Measurements from ENCODE around the gene TBXA2R.
"Not testable (repeated sequence)": the region's sequence is repeated elsewhere in the genome, so short reads cannot be mapped to it uniquely, and the experiment has no call there.

TBXA2R gene

GRCh38 chr19:3638208-3639193 lies 31.8 kb upstream of the TBXA2R start:
- DNase-seq, result no peak

- no peak for DNase-seq
Observed at GRCh38 chr19:3637621-3638020, 30.9 kb upstream of the TBXA2R start.

- no peak for DNase-seq
Observed at GRCh38 chr19:3636962-3637361, 30.3 kb upstream of the TBXA2R start.

- DNase-seq, result no peak
Observed at GRCh38 chr19:3636506-3636905, 29.8 kb upstream of the TBXA2R start.

GRCh38 chr19:3634496-3635045 lies 27.9 kb upstream of the TBXA2R start:
- DNase-seq, result no peak

- DNase-seq, result no peak
Observed at GRCh38 chr19:3633559-3633988, 26.9 kb upstream of the TBXA2R start.

GRCh38 chr19:3632739-3633558 lies 26.3 kb upstream of the TBXA2R start:
- DNase-seq, result no peak

GRCh38 chr19:3632098-3632497 lies 25.4 kb upstream of the TBXA2R start:
- no peak for DNase-seq

GRCh38 chr19:3631053-3631861 lies 24.6 kb upstream of the TBXA2R start:
- DNase-seq, result no peak

- DNase-seq, result not testable (repeated sequence)
Observed at GRCh38 chr19:3628766-3629165, 22.1 kb upstream of the TBXA2R start.

- no peak for DNase-seq
Observed at GRCh38 chr19:3627351-3627723, 20.7 kb upstream of the TBXA2R start.

- peak; percentile 98 for DNase-seq
Observed at GRCh38 chr19:3626473-3627350, 20.0 kb upstream of the TBXA2R start, which contains the start of gene CACTIN. Gene CACTIN, minus strand, starts transcription at chr19:3626790. Its CDS starts 28 bp downstream, at chr19:3626762.

GRCh38 chr19:3625996-3626472 lies 19.4 kb upstream of the TBXA2R start:
- no peak for DNase-seq

GRCh38 chr19:3623716-3624115 lies 17.0 kb upstream of the TBXA2R start:
- DNase-seq, result no peak

GRCh38 chr19:3622224-3622623 lies 15.5 kb upstream of the TBXA2R start:
- DNase-seq, result no peak

- DNase-seq, result no peak
Observed at GRCh38 chr19:3621689-3622088, 15.0 kb upstream of the TBXA2R start.

GRCh38 chr19:3620817-3621547 lies 14.3 kb upstream of the TBXA2R start:
- no peak for DNase-seq

GRCh38 chr19:3620145-3620816 lies 13.6 kb upstream of the TBXA2R start:
- no peak for DNase-seq

GRCh38 chr19:3619631-3620012 lies 12.9 kb upstream of the TBXA2R start:
- DNase-seq, result no peak

Data from NCI-H82 (cell line).